GM12872 (cell line): ENCODE results near the gene DOC2A.

Experiments
- TF ChIP-seq, protein P1 (sequence below): IDR thresholded peaks from 3 replicates; pipeline ENCODE4 v1.5.1; 2011; ENCODE audit warnings: low read depth, mild to moderate bottlenecking, low read length, moderate library complexity; ENCODE audit not compliant: insufficient read depth

The DOC2A gene

GRCh38 chr16:30031477-30031918, 20.7 kb upstream of the DOC2A start:
- TF ChIP-seq, protein P1, sequence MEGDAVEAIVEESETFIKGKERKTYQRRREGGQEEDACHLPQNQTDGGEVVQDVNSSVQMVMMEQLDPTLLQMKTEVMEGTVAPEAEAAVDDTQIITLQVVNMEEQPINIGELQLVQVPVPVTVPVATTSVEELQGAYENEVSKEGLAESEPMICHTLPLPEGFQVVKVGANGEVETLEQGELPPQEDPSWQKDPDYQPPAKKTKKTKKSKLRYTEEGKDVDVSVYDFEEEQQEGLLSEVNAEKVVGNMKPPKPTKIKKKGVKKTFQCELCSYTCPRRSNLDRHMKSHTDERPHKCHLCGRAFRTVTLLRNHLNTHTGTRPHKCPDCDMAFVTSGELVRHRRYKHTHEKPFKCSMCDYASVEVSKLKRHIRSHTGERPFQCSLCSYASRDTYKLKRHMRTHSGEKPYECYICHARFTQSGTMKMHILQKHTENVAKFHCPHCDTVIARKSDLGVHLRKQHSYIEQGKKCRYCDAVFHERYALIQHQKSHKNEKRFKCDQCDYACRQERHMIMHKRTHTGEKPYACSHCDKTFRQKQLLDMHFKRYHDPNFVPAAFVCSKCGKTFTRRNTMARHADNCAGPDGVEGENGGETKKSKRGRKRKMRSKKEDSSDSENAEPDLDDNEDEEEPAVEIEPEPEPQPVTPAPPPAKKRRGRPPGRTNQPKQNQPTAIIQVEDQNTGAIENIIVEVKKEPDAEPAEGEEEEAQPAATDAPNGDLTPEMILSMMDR = no peak

- TF ChIP-seq, protein P1 = no peak
Measured at GRCh38 chr16:30030841-30031413, 20.1 kb upstream of the DOC2A start, which contains the start of gene TLCD3B. TLCD3B (minus strand) TSS chr16:30031271; CDS start chr16:30030527, 744 bp downstream.

DNA sequence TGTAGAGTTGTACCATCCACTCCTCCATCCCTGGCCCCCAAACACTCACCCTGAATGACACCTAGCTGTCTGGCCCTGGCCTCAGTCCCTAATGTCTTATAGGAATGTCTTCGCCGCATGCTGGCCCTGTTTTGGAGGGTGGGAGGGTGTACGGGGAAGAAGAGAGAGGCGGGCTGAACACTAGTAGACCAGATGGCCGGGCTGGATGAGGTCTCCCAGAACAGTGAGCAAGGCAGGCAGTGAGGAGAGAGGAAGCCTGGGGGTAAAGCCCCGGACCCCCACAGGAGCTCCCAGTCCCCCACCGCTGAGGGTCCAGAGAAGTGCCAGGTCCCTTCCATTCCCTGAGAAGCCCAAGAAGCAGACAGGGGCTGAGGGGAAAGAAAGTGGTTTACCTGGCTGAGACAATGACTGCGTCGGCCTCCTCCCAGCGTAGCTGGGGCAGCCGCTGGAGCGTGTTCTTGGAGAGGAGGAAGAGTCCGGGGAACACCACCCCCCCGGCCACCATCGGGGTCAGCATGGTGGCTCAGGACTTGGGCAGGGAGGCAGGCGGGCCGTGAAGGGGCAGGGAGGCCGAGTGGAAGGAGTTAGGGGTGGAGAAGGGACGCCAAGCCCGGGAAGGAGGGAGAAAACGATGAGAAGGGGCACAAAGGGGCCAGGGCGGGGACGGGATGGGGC, 19.3 kb upstream of the DOC2A start:
- TF ChIP-seq, protein P1 = no peak

GRCh38 chr16:30028438-30029076, 17.7 kb upstream of the DOC2A start:
- TF ChIP-seq, protein P1 = no peak

DNA sequence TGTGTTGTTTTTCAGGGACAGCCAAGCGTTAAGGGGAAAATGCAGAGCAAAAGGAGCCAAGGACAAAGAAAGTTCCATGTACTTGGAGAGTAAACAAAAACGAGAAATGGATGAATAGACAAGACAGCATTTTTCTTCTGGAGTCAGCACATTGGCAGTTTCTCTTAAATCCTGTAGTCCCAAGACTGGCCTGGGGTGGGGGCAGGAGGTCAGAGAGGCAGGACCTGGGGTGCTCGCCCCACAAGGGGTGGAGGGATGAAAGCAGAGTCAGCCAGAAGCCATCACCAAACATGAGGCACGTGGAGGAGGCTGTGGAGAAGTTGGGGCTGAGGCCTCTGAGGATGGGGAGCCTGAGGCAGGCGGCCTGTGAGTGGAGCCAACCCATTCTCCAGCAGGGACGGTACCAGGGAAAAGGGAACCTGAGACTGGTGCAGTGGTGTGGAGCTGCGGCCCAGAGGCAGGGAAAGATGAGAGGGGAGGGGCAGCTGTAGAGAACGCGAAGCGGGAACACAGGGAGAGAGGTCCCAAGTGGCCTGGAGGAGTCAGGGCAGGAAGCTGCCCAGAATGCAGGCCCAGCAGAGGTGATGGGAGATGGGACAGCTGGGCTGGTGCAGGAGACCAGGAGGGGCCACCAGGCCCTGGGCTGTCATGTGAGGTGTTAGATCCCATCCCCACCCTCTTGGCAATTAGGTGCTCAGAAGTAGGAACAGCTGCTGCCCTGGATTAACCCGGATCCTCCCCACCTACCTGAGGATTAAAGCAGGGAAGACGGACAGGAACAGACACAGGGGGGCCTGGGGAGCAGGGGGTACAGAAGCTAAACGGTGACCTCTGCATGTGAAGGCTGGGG, 17.0 kb upstream of the DOC2A start:
- TF ChIP-seq, protein P1 = no peak

- TF ChIP-seq, protein P1 = no peak
Measured at GRCh38 chr16:30026449-30026848, 15.6 kb upstream of the DOC2A start.

DNA sequence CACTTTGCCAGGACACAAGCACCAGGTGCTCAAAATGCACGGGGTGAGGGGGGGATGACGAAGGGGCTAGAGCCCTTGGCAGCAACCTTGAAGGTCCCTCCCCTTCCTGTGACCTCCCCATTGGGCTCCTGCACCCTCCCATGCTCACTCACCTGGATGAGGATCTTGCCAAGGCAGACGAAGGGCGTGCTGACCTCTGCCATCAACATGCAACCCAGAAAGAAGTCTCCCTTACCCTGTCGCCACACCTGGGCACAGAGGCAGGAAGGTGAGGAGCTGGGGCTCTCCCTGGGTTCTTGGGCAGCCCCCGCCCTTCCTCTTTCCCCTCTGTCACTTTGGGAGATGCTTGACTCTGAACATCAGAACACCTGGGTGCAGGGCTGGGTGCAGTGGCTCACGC, 14.7 kb upstream of the DOC2A start:
- TF ChIP-seq, protein P1 = no peak
